Stimulated activated CD8-positive, alpha-beta memory T cell treated with anti-CD3 and anti-CD28 coated beads, Interleukin-7, amount 100 ng/mL, for 24 hours (primary cell): ENCODE measurements around the gene PCDH15.

Experiments
- DNase-seq: peaks from one replicate; pipeline ENCODE4 v3.0.0-alpha.2; 2020; ENCODE audit warnings: low read depth

PCDH15 gene

GRCh38 chr10:54708021-54708420, 93.0 kb downstream of the PCDH15 start:
- no peak for DNase-seq

DNA sequence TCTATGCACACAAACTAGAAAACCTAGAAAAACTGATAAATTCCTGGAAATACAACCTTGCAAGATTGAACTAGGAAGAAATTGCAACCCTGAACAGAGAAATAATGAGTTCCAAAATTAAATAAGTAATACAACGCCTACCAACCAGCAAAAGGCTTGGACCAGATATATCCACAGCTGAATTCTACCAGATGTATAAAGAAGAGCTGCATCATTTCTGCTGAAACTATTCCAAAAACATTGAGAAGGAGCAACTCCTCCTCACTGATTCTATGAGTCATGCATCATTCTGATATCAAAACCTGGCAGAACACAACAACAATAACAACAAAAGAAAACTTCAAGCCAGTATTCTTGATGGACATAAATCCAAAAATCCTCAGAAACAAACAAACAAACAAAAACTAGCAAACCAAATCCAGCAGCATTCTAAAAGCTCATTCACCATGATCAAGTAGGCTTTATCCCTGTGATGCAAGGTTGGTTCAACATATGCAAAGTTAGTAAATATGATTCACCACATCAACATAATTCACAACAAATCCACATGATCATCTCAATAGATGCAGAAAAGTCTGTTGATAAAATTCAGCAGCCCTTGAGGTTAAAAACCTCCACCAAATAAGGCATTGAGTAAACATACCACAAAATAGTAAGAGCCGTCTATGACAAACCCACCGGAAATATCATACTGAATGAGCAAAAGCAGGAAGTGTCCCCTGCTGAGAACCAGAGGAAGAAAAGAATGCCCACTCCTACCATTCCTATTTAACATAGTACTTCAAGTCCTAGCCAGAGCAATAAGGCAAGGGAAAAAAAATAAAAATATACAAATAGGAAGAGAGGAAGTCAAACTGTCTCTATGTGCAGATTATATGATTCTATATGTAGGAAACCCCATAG, 98.2 kb downstream of the PCDH15 start:
- DNase-seq, result no peak

- DNase-seq, result no peak
Measured at GRCh38 chr10:54691331-54691730, 109.7 kb downstream of the PCDH15 start.

- DNase-seq, result no peak
Measured at GRCh38 chr10:54682554-54682953, 118.5 kb downstream of the PCDH15 start.

- DNase-seq, result no peak
Measured at GRCh38 chr10:54681136-54681535, 119.9 kb downstream of the PCDH15 start.

GRCh38 chr10:54667136-54667535, 133.9 kb downstream of the PCDH15 start:
- DNase-seq, result no peak

- no peak for DNase-seq
Measured at GRCh38 chr10:54666192-54666591, 134.8 kb downstream of the PCDH15 start.

- DNase-seq, result no peak
Measured at GRCh38 chr10:54665095-54665494, 135.9 kb downstream of the PCDH15 start.

- no peak for DNase-seq
Measured at GRCh38 chr10:54660397-54660796, 140.6 kb downstream of the PCDH15 start.

DNA sequence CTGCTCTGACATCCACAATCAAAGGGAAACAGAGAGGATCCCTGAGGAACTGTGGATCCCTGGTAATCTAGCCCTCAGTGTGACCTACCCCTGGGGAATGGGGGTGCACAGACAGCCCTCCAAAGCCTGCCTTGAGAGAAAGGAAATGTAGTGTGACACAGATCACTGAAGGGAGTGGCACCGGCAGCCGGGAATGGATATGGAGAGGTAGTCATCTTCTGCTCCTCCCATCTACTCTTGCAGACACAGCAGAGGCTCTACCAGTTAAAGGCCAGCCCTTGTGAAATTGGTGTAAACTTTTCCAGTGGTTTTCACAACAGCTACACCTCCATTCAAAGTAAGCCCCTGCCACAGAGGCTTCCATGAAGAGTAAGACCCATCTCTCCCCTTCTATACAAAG, 144.4 kb downstream of the PCDH15 start:
- no peak for DNase-seq

DNA sequence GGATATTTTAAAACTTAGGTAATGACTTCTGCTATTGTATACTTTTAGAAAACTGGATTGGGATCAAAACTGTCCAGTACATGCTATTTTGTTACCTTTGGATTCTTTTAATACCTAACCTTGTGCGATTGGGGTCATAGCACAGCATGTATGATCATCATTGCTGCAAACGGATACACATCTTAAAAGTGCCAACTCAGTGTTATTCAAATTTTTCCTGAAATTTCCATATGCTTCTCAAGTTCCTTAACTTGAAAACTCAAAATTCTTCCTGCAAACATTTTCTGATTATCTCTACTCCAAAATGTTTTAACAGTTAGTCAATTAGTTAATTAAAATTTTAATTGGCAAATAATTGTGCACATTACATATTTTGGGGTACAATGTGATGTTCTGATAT, 147.5 kb downstream of the PCDH15 start:
- DNase-seq, result no peak

- no peak for DNase-seq
Measured at GRCh38 chr10:54650547-54650946, 150.5 kb downstream of the PCDH15 start.

- DNase-seq, result no peak
Measured at GRCh38 chr10:54622017-54622416, 179.0 kb downstream of the PCDH15 start.

GRCh38 chr10:54620352-54620751, 180.7 kb downstream of the PCDH15 start:
- no peak for DNase-seq

DNA sequence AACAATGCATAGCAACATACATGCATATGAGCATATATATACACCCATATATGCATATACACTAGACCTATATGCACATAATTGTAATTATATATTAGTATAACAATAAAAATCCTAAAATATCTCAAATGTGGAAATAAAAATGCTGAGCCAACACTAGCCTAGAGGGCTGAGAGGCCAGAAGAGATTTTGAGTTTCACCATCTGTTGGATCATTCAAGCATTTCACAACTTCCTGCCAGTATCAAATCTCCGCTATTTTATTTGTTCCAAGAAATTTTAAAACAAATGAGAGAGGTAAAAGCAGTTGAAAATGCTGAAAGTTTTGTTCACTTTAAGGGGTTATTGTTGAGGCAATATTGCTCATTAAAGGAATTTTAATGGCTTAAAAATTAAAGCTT, 187.0 kb downstream of the PCDH15 start:
- no peak for DNase-seq

DNA sequence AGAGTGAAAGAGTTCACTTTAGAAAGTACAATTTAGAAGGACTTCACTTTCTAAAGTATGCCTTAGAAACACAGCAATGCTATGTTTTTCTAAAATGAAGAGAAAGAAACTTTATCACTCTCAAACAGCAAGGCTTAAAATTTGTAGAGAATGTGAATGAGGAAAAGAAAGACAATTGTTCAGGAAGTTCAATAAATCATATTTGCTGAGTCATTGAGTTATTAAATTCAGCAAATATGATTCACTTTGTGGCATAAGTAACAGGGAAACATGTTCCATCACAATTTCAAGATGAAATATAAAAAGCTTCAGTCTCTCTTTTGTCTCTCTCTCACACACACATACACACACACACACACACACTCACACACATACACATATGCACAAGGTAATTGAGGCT, 187.9 kb downstream of the PCDH15 start:
- no peak for DNase-seq

- DNase-seq, result no peak
Measured at GRCh38 chr10:54609423-54609822, 191.6 kb downstream of the PCDH15 start.

- no peak for DNase-seq
Measured at GRCh38 chr10:54607983-54608382, 193.0 kb downstream of the PCDH15 start.

DNA sequence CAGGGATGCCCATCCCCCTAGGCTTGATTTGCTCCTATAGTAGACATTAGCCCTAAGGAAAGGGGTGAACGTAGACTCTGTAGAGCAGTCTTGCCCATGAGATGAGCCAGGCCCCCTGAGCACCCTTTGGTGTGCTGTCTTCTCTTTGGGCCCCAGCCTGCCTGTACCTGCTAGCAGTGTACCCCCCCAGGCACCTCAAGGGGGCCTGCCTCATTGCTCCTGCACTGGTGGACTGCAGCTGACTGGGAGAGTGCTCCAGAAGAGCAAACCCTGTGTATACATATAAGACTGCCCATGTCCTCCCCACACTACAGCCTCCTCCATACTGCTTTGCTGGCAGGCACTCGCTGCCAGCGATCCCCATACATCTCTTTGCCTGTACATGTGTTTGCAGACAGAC, 206.7 kb downstream of the PCDH15 start:
- no peak for DNase-seq

DNA sequence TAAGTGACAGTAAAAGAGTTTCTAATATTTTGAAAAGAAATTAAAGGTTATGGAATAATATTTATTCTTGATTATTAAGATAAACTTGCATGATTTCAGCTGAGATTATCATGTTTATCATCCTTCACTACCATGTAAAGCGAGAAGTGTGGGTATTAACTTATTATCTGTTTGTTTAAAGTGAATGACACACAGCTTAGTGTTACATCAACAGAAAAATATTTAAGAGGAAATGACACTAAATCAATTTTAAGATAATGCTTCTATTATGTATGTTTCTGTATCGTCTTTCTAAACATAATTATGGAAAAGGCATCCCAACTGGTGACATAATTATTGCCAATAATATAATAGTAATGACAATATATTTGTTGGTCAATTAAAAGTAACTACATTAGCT, 213.1 kb downstream of the PCDH15 start:
- no peak for DNase-seq

- no peak for DNase-seq
Measured at GRCh38 chr10:54585572-54585971, 215.5 kb downstream of the PCDH15 start.

GRCh38 chr10:54577682-54578081, 223.3 kb downstream of the PCDH15 start:
- no peak for DNase-seq

GRCh38 chr10:54576541-54576940, 224.5 kb downstream of the PCDH15 start:
- DNase-seq, result no peak

DNA sequence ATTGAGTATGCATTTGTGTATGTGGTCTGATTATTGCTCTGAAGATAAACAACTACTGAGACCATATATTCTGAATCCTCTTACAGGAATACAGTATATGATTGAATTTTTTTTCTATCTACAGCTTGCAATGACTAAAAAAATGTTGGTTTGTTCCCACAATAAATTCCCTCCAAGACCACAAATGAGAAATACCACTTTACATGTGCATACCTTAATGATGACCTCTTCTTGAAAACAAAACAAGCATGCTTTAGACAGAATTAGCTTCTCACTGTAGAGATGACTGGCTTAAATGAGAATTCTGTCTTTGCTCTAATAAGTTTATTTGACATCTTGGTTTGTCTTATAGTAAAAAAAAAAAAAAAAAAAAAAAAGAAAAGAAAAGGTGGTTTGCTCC, 241.5 kb downstream of the PCDH15 start:
- no peak for DNase-seq
